Memory B cell (primary cell): ENCODE data around the gene PTPRD.

Experiments
- ATAC-seq: fragments of 150-1000 bp; cut with Tn5 transposase; 2 replicates; pipeline ENCODE4 v1.10.0; 2021; ENCODE audit warnings: low read depth, mild to moderate bottlenecking, moderate library complexity
- DNase-seq, 2 donors: peaks; one replicate each; pipeline ENCODE4 v3.0.0; 2022; ENCODE audit warnings: low spot score in 2 of 2
- H3K27ac Mint-ChIP-seq: one replicate; pipeline ENCODE4 v1.8.0; 2022; ENCODE audit warnings: mild to moderate bottlenecking, moderate library complexity, mixed read lengths
- H3K27me3 Mint-ChIP-seq: one replicate; pipeline ENCODE4 v1.8.0; 2022; ENCODE audit warnings: mixed read lengths
- H3K36me3 Mint-ChIP-seq: one replicate; pipeline ENCODE4 v1.8.0; 2022; ENCODE audit warnings: mild to moderate bottlenecking, mixed read lengths
- H3K4me1 Mint-ChIP-seq: one replicate; pipeline ENCODE4 v1.8.0; 2022; ENCODE audit warnings: mixed read lengths
- H3K4me3 Mint-ChIP-seq: one replicate; pipeline ENCODE4 v1.8.0; 2022; ENCODE audit warnings: mild to moderate bottlenecking, moderate library complexity, mixed read lengths
- H3K9me3 Mint-ChIP-seq: one replicate; pipeline ENCODE4 v1.8.0; 2022; ENCODE audit warnings: mixed read lengths

Gene PTPRD

GRCh38 chr9:8860086-8860485 lies 1752.7 kb downstream of the PTPRD start:
- Mint-ChIP-seq H3K9me3 (no peaks in the 10 kb centered on the region), H3K27ac (no peak overlapping the region), H3K4me1 (peaks cover 2% of the 10 kb centered on the region), H3K4me3 (no peak overlapping the region), H3K36me3 (peaks cover 2% of the 10 kb centered on the region), H3K27me3 (peaks cover 17% of the 10 kb centered on the region)
- no peak for ATAC-seq
- no peak for DNase-seq

GRCh38 chr9:8859416-8859815 lies 1753.4 kb downstream of the PTPRD start:
- H3K9me3 Mint-ChIP-seq: no peaks in the 10 kb centered on the region
- peaks cover 17% of the 10 kb centered on the region for H3K27me3 Mint-ChIP-seq
- H3K4me1 Mint-ChIP-seq: peaks cover 2% of the 10 kb centered on the region
- H3K27ac Mint-ChIP-seq: no peak overlapping the region
- DNase-seq: no peak
- no peak overlapping the region for H3K4me3 Mint-ChIP-seq
- ATAC-seq: no peak
- H3K36me3 Mint-ChIP-seq: peaks cover 2% of the 10 kb centered on the region

- H3K27ac Mint-ChIP-seq: no peak overlapping the region
- peaks cover 2% of the 10 kb centered on the region for H3K4me1 Mint-ChIP-seq
- ATAC-seq (no peak), DNase-seq (no peak)
- peaks cover 17% of the 10 kb centered on the region for H3K27me3 Mint-ChIP-seq
- no peak overlapping the region for H3K4me3 Mint-ChIP-seq
- H3K9me3 Mint-ChIP-seq: no peaks in the 10 kb centered on the region
- H3K36me3 Mint-ChIP-seq: peaks cover 2% of the 10 kb centered on the region
These were observed 1754.1 kb downstream of the PTPRD start for GRCh38 chr9:8858596-8859161.

GRCh38 chr9:8857926-8858595 lies 1754.7 kb downstream of the PTPRD start:
- no peaks in the 10 kb centered on the region for H3K9me3 Mint-ChIP-seq
- peaks cover 17% of the 10 kb centered on the region for H3K27me3 Mint-ChIP-seq
- no peak for ATAC-seq
- H3K36me3 Mint-ChIP-seq: peaks cover 2% of the 10 kb centered on the region
- peak overlapping the region; percentile 60 for H3K4me3 Mint-ChIP-seq
- H3K27ac Mint-ChIP-seq: no peak overlapping the region
- H3K4me1 Mint-ChIP-seq: peaks cover 2% of the 10 kb centered on the region
- no peak for DNase-seq

- peaks cover 2% of the 10 kb centered on the region for H3K4me1 Mint-ChIP-seq
- H3K27me3 Mint-ChIP-seq: peaks cover 17% of the 10 kb centered on the region
- H3K9me3 Mint-ChIP-seq: no peaks in the 10 kb centered on the region
- H3K27ac Mint-ChIP-seq: no peak overlapping the region
- DNase-seq (no peak), ATAC-seq (no peak)
- no peak overlapping the region for H3K4me3 Mint-ChIP-seq
- peaks cover 2% of the 10 kb centered on the region for H3K36me3 Mint-ChIP-seq
These were observed 1755.5 kb downstream of the PTPRD start for GRCh38 chr9:8857068-8857925.

GRCh38 chr9:8856396-8857067 lies 1756.3 kb downstream of the PTPRD start:
- peaks cover 17% of the 10 kb centered on the region for H3K27me3 Mint-ChIP-seq
- DNase-seq: no peak
- H3K36me3 Mint-ChIP-seq: peaks cover 2% of the 10 kb centered on the region
- H3K9me3 Mint-ChIP-seq: no peaks in the 10 kb centered on the region
- no peak overlapping the region for H3K27ac Mint-ChIP-seq
- H3K4me1 Mint-ChIP-seq: peaks cover 2% of the 10 kb centered on the region
- ATAC-seq: no peak
- H3K4me3 Mint-ChIP-seq: no peak overlapping the region

- no peak for DNase-seq
- Mint-ChIP-seq H3K36me3 (peaks cover 2% of the 10 kb centered on the region), H3K4me3 (no peak overlapping the region), H3K27ac (no peak overlapping the region), H3K4me1 (peaks cover 2% of the 10 kb centered on the region), H3K27me3 (peaks cover 17% of the 10 kb centered on the region), H3K9me3 (no peaks in the 10 kb centered on the region)
- no peak for ATAC-seq
These were observed 1757.8 kb downstream of the PTPRD start for GRCh38 chr9:8855046-8855445.

GRCh38 chr9:8852301-8852864 lies 1760.4 kb downstream of the PTPRD start:
- H3K27me3 Mint-ChIP-seq: peaks cover 9% of the 10 kb centered on the region
- H3K4me3 Mint-ChIP-seq: no peak overlapping the region
- ATAC-seq (no peak), DNase-seq (no peak)
- no peaks in the 10 kb centered on the region for H3K36me3 Mint-ChIP-seq
- no peak overlapping the region for H3K27ac Mint-ChIP-seq
- H3K4me1 Mint-ChIP-seq: no peaks in the 10 kb centered on the region
- no peaks in the 10 kb centered on the region for H3K9me3 Mint-ChIP-seq

- Mint-ChIP-seq H3K4me1 (no peaks in the 10 kb centered on the region), H3K27ac (no peak overlapping the region), H3K36me3 (no peaks in the 10 kb centered on the region), H3K4me3 (no peak overlapping the region), H3K9me3 (no peaks in the 10 kb centered on the region), H3K27me3 (peaks cover 3% of the 10 kb centered on the region)
- DNase-seq: no peak
- ATAC-seq: no peak
These were observed 1761.9 kb downstream of the PTPRD start for GRCh38 chr9:8850914-8851313.

- Mint-ChIP-seq H3K9me3 (no peaks in the 10 kb centered on the region), H3K27me3 (no peaks in the 10 kb centered on the region), H3K4me1 (no peaks in the 10 kb centered on the region), H3K27ac (no peak overlapping the region), H3K36me3 (no peaks in the 10 kb centered on the region), H3K4me3 (no peak overlapping the region)
- DNase-seq (no peak), ATAC-seq (no peak)
These were observed 1767.0 kb downstream of the PTPRD start for GRCh38 chr9:8845808-8846207.

GRCh38 chr9:8845376-8845775 lies 1767.4 kb downstream of the PTPRD start:
- H3K27ac Mint-ChIP-seq: no peak overlapping the region
- H3K4me3 Mint-ChIP-seq: no peak overlapping the region
- no peak for ATAC-seq
- H3K36me3 Mint-ChIP-seq: no peaks in the 10 kb centered on the region
- H3K9me3 Mint-ChIP-seq: no peaks in the 10 kb centered on the region
- no peaks in the 10 kb centered on the region for H3K4me1 Mint-ChIP-seq
- H3K27me3 Mint-ChIP-seq: no peaks in the 10 kb centered on the region
- no peak for DNase-seq

GRCh38 chr9:8844549-8844948 lies 1768.3 kb downstream of the PTPRD start:
- H3K4me1 Mint-ChIP-seq: no peaks in the 10 kb centered on the region
- H3K9me3 Mint-ChIP-seq: no peaks in the 10 kb centered on the region
- ATAC-seq (no peak), DNase-seq (no peak)
- no peaks in the 10 kb centered on the region for H3K36me3 Mint-ChIP-seq
- no peaks in the 10 kb centered on the region for H3K27me3 Mint-ChIP-seq
- H3K27ac Mint-ChIP-seq: no peak overlapping the region
- no peak overlapping the region for H3K4me3 Mint-ChIP-seq

GRCh38 chr9:8842402-8843193 lies 1770.2 kb downstream of the PTPRD start:
- no peaks in the 10 kb centered on the region for H3K36me3 Mint-ChIP-seq
- ATAC-seq: no peak
- no peaks in the 10 kb centered on the region for H3K9me3 Mint-ChIP-seq
- H3K27ac Mint-ChIP-seq: no peak overlapping the region
- no peaks in the 10 kb centered on the region for H3K27me3 Mint-ChIP-seq
- H3K4me1 Mint-ChIP-seq: no peaks in the 10 kb centered on the region
- H3K4me3 Mint-ChIP-seq: no peak overlapping the region
- no peak for DNase-seq
